HEK293 (cell line): ENCODE results near the gene PHF13.

Experiments
- CTCF ChIP-seq: fragments of 450-650 bp; formaldehyde crosslinking; IDR thresholded peaks from 2 replicates; pipeline ENCODE4 v1.5.1; 2016; ENCODE audit warnings: missing biosample characterization, missing genetic modification characterization
- ZNF175 ChIP-seq: fragments of 450-650 bp; formaldehyde crosslinking; IDR thresholded peaks from 2 replicates; pipeline ENCODE4 v1.5.1; 2016; ENCODE audit warnings: missing biosample characterization, missing genetic modification characterization
- ZNF221 ChIP-seq: fragments of 450-650 bp; formaldehyde crosslinking; IDR thresholded peaks from 2 replicates; pipeline ENCODE4 v1.5.1; 2017; ENCODE audit warnings: missing biosample characterization, missing genetic modification characterization, borderline replicate concordance
- ZNF280D ChIP-seq: fragments of 450-650 bp; formaldehyde crosslinking; IDR thresholded peaks from 2 replicates; pipeline ENCODE4 v1.5.1; 2016; ENCODE audit warnings: missing biosample characterization, missing genetic modification characterization
- ZNF558 ChIP-seq: fragments of 450-650 bp; formaldehyde crosslinking; IDR thresholded peaks from 2 replicates; pipeline ENCODE4 v1.5.1; 2016; ENCODE audit warnings: missing biosample characterization, missing genetic modification characterization
- ZNF585B ChIP-seq: fragments of 450-650 bp; formaldehyde crosslinking; IDR thresholded peaks from 2 replicates; pipeline ENCODE4 v1.5.1; 2016; ENCODE audit warnings: missing biosample characterization, missing genetic modification characterization
- ZNF792 ChIP-seq: fragments of 450-650 bp; formaldehyde crosslinking; IDR thresholded peaks from 2 replicates; pipeline ENCODE4 v1.5.1; 2016; ENCODE audit warnings: missing biosample characterization, missing genetic modification characterization

- TF ChIP-seq ZNF792 (tag by site-specific recombination): no peak
- TF ChIP-seq CTCF (tag by site-specific recombination): no peak
- no peak for TF ChIP-seq ZNF221
- no peak for TF ChIP-seq ZNF175 (tag by site-specific recombination)
- TF ChIP-seq ZNF280D (tag by site-specific recombination): no peak
- TF ChIP-seq ZNF558: no peak
- no peak for TF ChIP-seq ZNF585B (tag by site-specific recombination)
These were observed 13.0 kb upstream of the PHF13 start for GRCh38 chr1:6600410-6601048.
